GM19328 (cell line): ENCODE results near the gene SRPK3.

Experiments
- ATAC-seq: cut with Tn5 transposase; IDR thresholded peaks from one replicate; pipeline ENCODE4 v1.9.1; 2021; ENCODE audit warnings: mild to moderate bottlenecking, moderate library complexity; ENCODE audit not compliant: unreplicated experiment

Gene SRPK3

DNA sequence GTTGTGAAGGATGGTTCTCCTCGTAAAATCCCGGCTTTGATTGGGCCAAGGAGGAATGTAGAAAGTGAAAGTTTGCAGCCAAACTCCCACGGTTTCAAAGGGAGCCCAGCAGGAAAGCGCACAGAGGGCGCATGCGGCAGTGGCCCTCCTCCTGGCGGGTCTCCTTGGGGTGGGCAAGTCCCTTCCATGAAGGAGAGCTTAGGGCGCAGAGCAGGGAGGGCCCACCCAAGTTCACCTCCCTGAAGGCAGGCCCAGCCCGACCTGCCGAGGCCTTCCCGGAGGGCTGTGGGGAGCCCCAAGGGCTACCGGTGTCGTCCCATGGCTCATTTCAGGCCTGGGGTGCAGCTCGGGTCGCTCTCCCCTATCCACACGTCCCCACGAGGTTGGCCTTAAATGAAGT, 47.5 kb downstream of the SRPK3 start:
- ATAC-seq: no peak

DNA sequence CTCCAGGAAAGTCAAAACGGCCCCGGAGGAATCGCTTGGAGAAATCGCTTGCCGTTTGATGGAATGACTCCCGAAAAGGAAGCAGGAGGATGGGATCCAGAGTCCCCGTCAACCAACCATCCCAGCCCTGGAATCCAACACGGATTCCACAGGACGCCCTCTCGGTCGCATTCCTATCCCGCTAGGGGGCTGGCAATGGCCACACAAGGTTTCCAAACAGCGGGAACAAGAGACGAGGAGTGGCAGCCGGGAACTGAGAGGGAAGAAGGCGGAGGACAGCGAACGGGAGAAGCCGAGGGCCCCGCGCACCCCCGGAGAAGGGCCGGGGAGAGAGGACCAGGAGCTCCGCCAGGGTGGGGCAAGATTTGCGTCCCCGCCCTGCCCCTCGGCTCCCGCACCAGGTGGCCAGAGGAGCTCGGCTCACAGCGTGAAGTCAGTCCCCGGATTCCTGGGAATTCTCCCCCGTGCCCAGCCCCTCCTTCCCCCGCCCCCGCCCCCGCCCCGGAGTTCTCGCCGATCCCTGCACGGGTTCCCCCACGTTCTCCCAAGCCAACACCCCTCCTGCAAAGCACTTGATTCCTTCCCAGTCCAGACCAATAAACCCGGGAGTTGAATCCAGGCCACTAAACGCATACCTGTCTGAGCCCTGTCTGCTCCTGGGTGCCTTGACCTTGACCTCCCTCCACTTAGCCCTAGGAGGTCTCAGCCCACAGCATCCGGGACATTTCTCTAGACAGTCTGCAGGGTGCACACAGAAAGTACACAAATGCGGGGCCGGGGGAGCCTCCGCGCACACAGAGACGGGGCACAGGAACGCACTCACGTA, 48.1 kb downstream of the SRPK3 start:
- ATAC-seq: no peak

GRCh38 chrX:153829549-153829798, 48.6 kb downstream of the SRPK3 start:
- no peak for ATAC-seq

DNA sequence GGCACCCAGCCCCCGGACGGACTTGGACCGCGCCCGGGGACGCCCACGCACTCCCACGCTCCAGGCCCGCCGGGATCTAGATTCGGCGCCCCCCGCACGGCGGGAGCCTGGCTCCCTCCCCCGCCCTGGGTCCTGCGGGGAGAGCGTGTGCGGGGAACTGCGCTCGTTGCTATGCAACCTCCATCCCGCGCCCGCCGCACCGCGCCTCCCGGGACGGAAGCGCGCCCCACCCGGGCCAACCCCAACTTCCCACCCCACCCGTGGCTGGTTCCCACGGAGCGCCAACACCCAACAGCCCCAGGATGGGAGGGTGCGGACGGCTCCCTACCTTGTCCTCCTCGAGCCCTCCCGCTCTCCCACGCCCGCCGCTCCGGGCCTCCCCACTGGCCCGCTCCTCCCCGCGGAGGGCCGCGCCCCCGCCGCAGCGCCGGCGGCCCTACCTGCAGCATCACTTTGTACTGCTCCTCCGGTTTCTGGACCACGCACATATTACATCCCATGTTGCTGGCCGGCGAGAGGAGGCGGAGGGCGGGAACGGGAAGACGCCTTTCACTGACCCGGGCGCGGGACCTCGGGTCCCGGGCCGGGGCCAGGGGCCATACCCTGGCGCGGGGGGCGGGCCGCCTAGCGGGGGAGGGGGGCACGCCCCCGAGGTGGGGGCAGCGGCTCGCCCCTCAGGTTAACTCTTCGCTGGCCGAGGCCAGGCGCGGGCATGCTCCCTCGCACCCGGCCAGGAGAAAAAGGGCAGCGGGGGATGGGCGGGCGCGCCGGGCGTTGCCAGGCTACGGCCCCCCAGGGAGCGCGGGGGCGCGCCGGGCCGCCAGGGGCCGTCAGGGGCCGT, 49.2 kb downstream of the SRPK3 start, which contains the start of gene PDZD4:
TSS of gene PDZD4 (minus strand) at position 746 of the 841 bp plus-strand sequence. CDS start at position 500, 246 bp downstream.
- ATAC-seq: no peak

DNA sequence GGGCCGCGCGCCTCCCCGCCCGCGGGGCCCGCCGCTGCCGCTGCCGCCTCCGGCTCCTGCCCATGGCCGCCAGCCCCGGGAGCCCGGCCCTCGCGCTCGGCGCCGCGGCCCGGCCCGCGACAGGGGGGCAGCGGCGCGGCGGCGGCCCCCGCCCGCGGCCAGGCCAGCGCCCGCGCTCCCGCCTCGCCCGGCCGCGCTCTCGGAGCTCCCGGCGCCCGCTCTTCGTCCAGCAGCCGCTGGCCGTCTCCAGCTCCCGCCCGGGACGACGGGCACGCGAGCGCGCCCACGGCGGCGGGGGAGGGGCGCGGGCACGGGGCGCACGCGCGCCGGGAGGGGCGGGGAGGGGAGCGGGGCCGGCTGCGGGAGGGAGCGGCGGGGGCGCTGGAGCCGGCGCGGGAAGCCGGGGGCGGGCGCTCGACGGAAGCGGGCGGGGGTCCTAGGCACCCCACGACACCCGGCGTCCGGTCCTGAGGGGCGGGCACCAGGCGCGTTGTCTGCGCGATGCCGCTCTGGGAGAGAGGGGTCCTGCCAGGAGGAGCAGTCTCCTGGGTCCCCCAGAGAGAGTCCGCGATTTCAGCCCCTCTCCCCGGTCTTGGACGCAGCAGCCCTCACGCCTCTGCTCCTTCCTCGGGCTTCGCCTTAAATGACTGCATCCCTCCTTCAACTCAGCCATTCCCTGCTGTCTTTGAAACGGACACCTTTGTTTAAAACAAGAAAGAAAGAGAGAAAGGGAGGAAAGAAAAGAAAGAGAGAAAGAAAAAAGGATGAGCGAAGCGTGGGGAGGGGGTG, 50.0 kb downstream of the SRPK3 start:
- no peak for ATAC-seq

DNA sequence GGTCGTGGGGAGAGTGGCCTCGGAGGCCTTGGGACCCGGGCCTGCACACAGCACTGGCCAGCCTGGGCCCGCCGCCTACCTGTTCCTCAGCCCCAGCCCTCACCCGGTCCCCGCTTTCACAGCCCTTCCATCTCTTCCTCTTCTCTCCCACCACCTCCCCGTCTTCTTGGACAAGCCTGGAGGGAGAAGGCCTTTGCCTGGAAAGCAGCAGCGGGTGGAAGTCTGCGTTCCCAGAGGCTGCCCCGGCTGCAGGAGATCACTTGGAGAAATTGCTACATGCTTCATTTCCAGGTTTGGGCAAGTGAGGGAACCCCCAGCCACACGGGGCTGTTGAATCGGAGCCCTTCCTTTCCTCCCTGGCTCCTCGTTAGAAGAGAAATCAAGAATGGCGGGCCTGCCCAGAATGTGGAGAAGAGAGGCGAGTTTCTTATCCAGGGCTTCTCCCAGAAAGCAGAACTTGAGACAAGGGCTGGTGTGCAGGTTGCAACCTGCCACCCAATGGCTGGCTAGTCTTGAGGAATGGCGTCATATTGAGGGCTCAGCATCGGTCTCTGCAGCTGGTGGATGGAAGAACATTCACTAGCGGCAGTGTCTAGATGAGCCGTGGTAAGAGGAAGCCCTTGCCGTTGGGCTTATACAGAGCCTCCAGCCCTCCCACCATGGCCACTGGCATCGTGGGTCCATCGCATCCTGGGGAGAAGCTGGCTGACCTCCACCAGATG, 50.7 kb downstream of the SRPK3 start:
- ATAC-seq: no peak

- ATAC-seq: no peak
These were observed 51.9 kb downstream of the SRPK3 start for GRCh38 chrX:153832728-153833127.
